PC-9 (cell line): ENCODE results near the gene AP2A1.

Experiments used
- CTCF ChIP-seq: fragments of 200-600 bp; sonication (generic); conservative IDR thresholded peaks from 2 replicates; pipeline ENCODE4 v1.6.1; 2017; ENCODE audit warnings: mixed run types, antibody characterized with exemption, mild to moderate bottlenecking, moderate library complexity
- EZH2 ChIP-seq: fragments of 200-600 bp; sonication (generic); IDR thresholded peaks from 2 replicates; pipeline ENCODE4 v1.8.0; 2017; ENCODE audit warnings: antibody characterized with exemption, low read depth

- no peak for TF ChIP-seq CTCF
- no peak for TF ChIP-seq EZH2
Observed at GRCh38 chr19:49835562-49835961, 68.8 kb downstream of the AP2A1 start.
